ENCODE results near the gene FILIP1L.

Gene FILIP1L

GRCh38 chr3:99839613-99840012 lies 274.7 kb downstream of the FILIP1L start:
- no peak overlapping the region for H3K4me2 ChIP-seq
- no peak overlapping the region for H2AFZ ChIP-seq (ENCODE audit: low read depth)
- peaks cover 13% of the 10 kb centered on the region; the same call in 1 of the 2 replicates for H3K79me2 ChIP-seq (ENCODE audit: insufficient read depth, low read depth)
- no peak for TF ChIP-seq CTCF (conservative IDR thresholded peaks at IDR 0.05; ENCODE audit: low read depth, low read length)
- no peak overlapping the region for H3K27ac ChIP-seq
- no peaks in the 10 kb centered on the region; the same call in 1 of the 2 replicates for H4K20me1 ChIP-seq (ENCODE audit: insufficient read depth)
- H3K9ac ChIP-seq: no peak overlapping the region
- H3K4me1 ChIP-seq (ENCODE audit: low read depth, poor library complexity, severe bottlenecking): peaks cover 14% of the 10 kb centered on the region
- H3K36me3 ChIP-seq (ENCODE audit: insufficient read depth): no peaks in the 10 kb centered on the region
- H3K27me3 ChIP-seq (ENCODE audit: insufficient read depth, low read depth): no peaks in the 10 kb centered on the region
- no peak overlapping the region for H3K4me3 ChIP-seq (IDR thresholded peaks at IDR 0.05; ENCODE audit: insufficient read depth, low read depth, low read length)

GRCh38 chr3:99838755-99839154 lies 275.5 kb downstream of the FILIP1L start:
- peaks cover 18% of the 10 kb centered on the region; the same call in 1 of the 2 replicates for H3K79me2 ChIP-seq (ENCODE audit: insufficient read depth, low read depth)

GRCh38 chr3:99837715-99838114 lies 276.6 kb downstream of the FILIP1L start:
- Histone ChIP-seq H4K20me1 (ENCODE audit: insufficient read depth) (no peaks in the 10 kb centered on the region), H3K27me3 (ENCODE audit: insufficient read depth, low read depth) (no peaks in the 10 kb centered on the region)

More at GRCh38 chr3:99838755-99839154, 275.5 kb downstream of the FILIP1L start:
- Histone ChIP-seq H3K4me1 (ENCODE audit: low read depth, poor library complexity, severe bottlenecking) (peaks cover 9% of the 10 kb centered on the region), H2AFZ (ENCODE audit: low read depth) (no peak overlapping the region), H3K9ac (no peak overlapping the region), H3K27me3 (ENCODE audit: insufficient read depth, low read depth) (no peaks in the 10 kb centered on the region), H3K4me2 (no peak overlapping the region), H4K20me1 (ENCODE audit: insufficient read depth) (no peaks in the 10 kb centered on the region), H3K27ac (no peak overlapping the region), H3K36me3 (ENCODE audit: insufficient read depth) (no peaks in the 10 kb centered on the region), H3K4me3 (IDR thresholded peaks at IDR 0.05; ENCODE audit: insufficient read depth, low read depth, low read length) (no peak overlapping the region)
- no peak for TF ChIP-seq CTCF (conservative IDR thresholded peaks at IDR 0.05; ENCODE audit: low read depth, low read length)

GRCh38 chr3:99836681-99837080 lies 277.6 kb downstream of the FILIP1L start:
- no peak overlapping the region for H2AFZ ChIP-seq (ENCODE audit: low read depth)
- no peak overlapping the region for H3K4me2 ChIP-seq
- H3K27me3 ChIP-seq (ENCODE audit: insufficient read depth, low read depth): no peaks in the 10 kb centered on the region
- peaks cover 2% of the 10 kb centered on the region for H3K4me1 ChIP-seq (ENCODE audit: low read depth, poor library complexity, severe bottlenecking)
- H3K9ac ChIP-seq: no peak overlapping the region
- H3K79me2 ChIP-seq (ENCODE audit: insufficient read depth, low read depth): peaks cover 18% of the 10 kb centered on the region; the same call in 1 of the 2 replicates
- H4K20me1 ChIP-seq (ENCODE audit: insufficient read depth): no peaks in the 10 kb centered on the region
- H3K4me3 ChIP-seq (IDR thresholded peaks at IDR 0.05; ENCODE audit: insufficient read depth, low read depth, low read length): no peak overlapping the region
- no peaks in the 10 kb centered on the region for H3K36me3 ChIP-seq (ENCODE audit: insufficient read depth)
- no peak for TF ChIP-seq CTCF (conservative IDR thresholded peaks at IDR 0.05; ENCODE audit: low read depth, low read length)
- no peak overlapping the region for H3K27ac ChIP-seq

More at GRCh38 chr3:99837715-99838114, 276.6 kb downstream of the FILIP1L start:
- no peak for TF ChIP-seq CTCF (conservative IDR thresholded peaks at IDR 0.05; ENCODE audit: low read depth, low read length)
- Histone ChIP-seq H3K4me1 (ENCODE audit: low read depth, poor library complexity, severe bottlenecking) (no peaks in the 10 kb centered on the region), H2AFZ (ENCODE audit: low read depth) (no peak overlapping the region), H3K4me2 (no peak overlapping the region), H3K36me3 (ENCODE audit: insufficient read depth) (no peaks in the 10 kb centered on the region), H3K79me2 (ENCODE audit: insufficient read depth, low read depth) (peaks cover 18% of the 10 kb centered on the region; the same call in 1 of the 2 replicates), H3K27ac (no peak overlapping the region), H3K4me3 (IDR thresholded peaks at IDR 0.05; ENCODE audit: insufficient read depth, low read depth, low read length) (no peak overlapping the region), H3K9ac (no peak overlapping the region)
